GM23338 (cell line): Measurements from ENCODE around the gene BECN2. TPM values are rescaled to one million over a fixed set of nuclear protein-coding genes. Genes with fewer than 3 reads are reported as not detected.
A peak's percentile ranks its signal among the peaks of the same experiment; 100 is the strongest.

Source experiments
- ATAC-seq: fragments of 200-7000 bp; cut with Tn5 transposase; 3 replicates; pipeline ENCODE4 v1.9.1; 2020
- DNase-seq: peaks from one replicate; pipeline ENCODE4 v3.0.0-alpha.2; 2015; ENCODE audit warnings: low spot score
- H2AFZ ChIP-seq: fragments of 200-600 bp; sonication (generic); 2 replicates; pipeline ENCODE4 v1.8.0; 2016; ENCODE audit warnings: antibody characterized with exemption, mild to moderate bottlenecking, moderate library complexity
- H3F3A ChIP-seq: fragments of 200-600 bp; sonication (generic); replicated peaks from 2 replicates; pipeline ENCODE4 v1.8.0; 2017; ENCODE audit warnings: antibody characterized with exemption, mixed run types, low read depth
- H3K27ac ChIP-seq: fragments of 200-600 bp; sonication (generic); 2 replicates; pipeline ENCODE4 v1.6.1; 2016; ENCODE audit warnings: low read depth
- H3K27me3 ChIP-seq: fragments of 200-600 bp; sonication (generic); 2 replicates; pipeline ENCODE4 v1.8.0; 2016; ENCODE audit warnings: mild to moderate bottlenecking, mixed run types, moderate library complexity; ENCODE audit not compliant: insufficient read depth
- H3K36me3 ChIP-seq: fragments of 200-600 bp; sonication (generic); 2 replicates; pipeline ENCODE4 v1.8.0; 2016; ENCODE audit warnings: mild to moderate bottlenecking; ENCODE audit not compliant: insufficient read depth
- H3K4me1 ChIP-seq: fragments of 200-600 bp; sonication (generic); 2 replicates; pipeline ENCODE4 v1.8.0; 2016; ENCODE audit warnings: mild to moderate bottlenecking, moderate library complexity; ENCODE audit not compliant: insufficient read depth
- H3K4me2 ChIP-seq: fragments of 200-600 bp; sonication (generic); 2 replicates; pipeline ENCODE4 v1.7.1; 2017; ENCODE audit warnings: mixed run types
- H3K4me3 ChIP-seq: fragments of 200-600 bp; sonication (generic); 2 replicates; pipeline ENCODE4 v1.6.1; 2016; ENCODE audit warnings: mixed run types
- H3K79me2 ChIP-seq: fragments of 200-600 bp; sonication (generic); replicated peaks from 2 replicates; pipeline ENCODE4 v1.8.0; 2017; ENCODE audit warnings: mild to moderate bottlenecking; ENCODE audit not compliant: insufficient read depth
- H3K9me2 ChIP-seq: fragments of 200-600 bp; sonication (generic); 2 replicates; pipeline ENCODE4 v1.8.0; 2017; ENCODE audit not compliant: insufficient read depth
- H4K20me1 ChIP-seq: fragments of 200-600 bp; sonication (generic); replicated peaks from 2 replicates; pipeline ENCODE4 v1.8.0; 2017; ENCODE audit warnings: mild to moderate bottlenecking; ENCODE audit not compliant: insufficient read depth
- H3K27ac Mint-ChIP-seq: 2 replicates; pipeline ENCODE4 v1.8.0; 2020; ENCODE audit warnings: inconsistent platforms, mild to moderate bottlenecking, moderate library complexity, mixed read lengths
- H3K27me3 Mint-ChIP-seq: 3 replicates; pipeline ENCODE4 v1.8.0; 2022; ENCODE audit warnings: low read depth, mild to moderate bottlenecking, moderate library complexity, mixed read lengths, inconsistent platforms; ENCODE audit not compliant: insufficient read depth, poor library complexity
- H3K36me3 Mint-ChIP-seq: 3 replicates; pipeline ENCODE4 v1.8.0; 2021; ENCODE audit warnings: low read depth, mild to moderate bottlenecking, inconsistent platforms, moderate library complexity, mixed read lengths
- H3K4me1 Mint-ChIP-seq: 3 replicates; pipeline ENCODE4 v1.8.0; 2020; ENCODE audit warnings: mild to moderate bottlenecking, inconsistent platforms, mixed read lengths
- H3K4me3 Mint-ChIP-seq: 3 replicates; pipeline ENCODE4 v1.8.0; 2021; ENCODE audit warnings: moderate library complexity, mild to moderate bottlenecking, inconsistent platforms, mixed read lengths
- H3K9me3 Mint-ChIP-seq: 3 replicates; pipeline ENCODE4 v1.8.0; 2020; ENCODE audit warnings: moderate library complexity, mild to moderate bottlenecking, inconsistent platforms, mixed read lengths
- CREB1 ChIP-seq: fragments of 250-450 bp; sonication (Bioruptor Pico); IDR thresholded peaks from 2 replicates; pipeline ENCODE4 v1.5.0; 2020; ENCODE audit warnings: low read depth, mild to moderate bottlenecking, moderate library complexity
- ETS1 ChIP-seq: IDR thresholded peaks from 2 replicates; pipeline ENCODE4 v1.6.1; 2016; ENCODE audit warnings: antibody characterized with exemption
- ZNF114 ChIP-seq: fragments of 250-450 bp; sonication (Bioruptor Pico); IDR thresholded peaks from 2 replicates; pipeline ENCODE4 v1.5.0; 2020; ENCODE audit warnings: mild to moderate bottlenecking, moderate library complexity
- ZNF331 ChIP-seq: fragments of 250-450 bp; sonication (Bioruptor Pico); IDR thresholded peaks from 2 replicates; pipeline ENCODE4 v1.5.0; 2020; ENCODE audit warnings: low read depth, mild to moderate bottlenecking, moderate library complexity
- ZNF462 ChIP-seq: fragments of 250-450 bp; sonication (Bioruptor Pico); IDR thresholded peaks from 2 replicates; pipeline ENCODE4 v1.5.0; 2020; ENCODE audit warnings: mild to moderate bottlenecking, moderate library complexity
- polyA plus RNA-seq: library from polyadenylated mRNA; unstranded; fragments of >200 nt; fragmentation: Nextera tagmentation; extraction: Ambion mirVana; gene quantifications from 2 replicates; pipeline ENCODE4 v1.2.1, GENCODE V29; 2016
- total RNA-seq: library from RNA; depleted of rRNA; stranded (reverse); fragments of >200 nt; shearing (Covaris generic); gene quantifications from 2 replicates; pipeline ENCODE4 v1.2.3, GENCODE V29; 2014
- TF ChIP-seq, protein P1 (sequence below), 2 experiments: fragments of 200-600 bp in 1 of 2; sonication (generic) in 1 of 2; conservative IDR thresholded peaks; 2 replicates each; pipeline versions ENCODE4 v1.5.1 to v1.6.1; 2016 to 2017; ENCODE audit warnings: antibody characterized with exemption in 2 of 2, low read depth in 2 of 2, mild to moderate bottlenecking in 2 of 2, moderate library complexity in 1 of 2

BECN2 gene
- total and polyA plus RNA-seq, 2 experiments from 2014 or later = not detected

- TF ChIP-seq ETS1 = no peak
- TF ChIP-seq, protein P1, sequence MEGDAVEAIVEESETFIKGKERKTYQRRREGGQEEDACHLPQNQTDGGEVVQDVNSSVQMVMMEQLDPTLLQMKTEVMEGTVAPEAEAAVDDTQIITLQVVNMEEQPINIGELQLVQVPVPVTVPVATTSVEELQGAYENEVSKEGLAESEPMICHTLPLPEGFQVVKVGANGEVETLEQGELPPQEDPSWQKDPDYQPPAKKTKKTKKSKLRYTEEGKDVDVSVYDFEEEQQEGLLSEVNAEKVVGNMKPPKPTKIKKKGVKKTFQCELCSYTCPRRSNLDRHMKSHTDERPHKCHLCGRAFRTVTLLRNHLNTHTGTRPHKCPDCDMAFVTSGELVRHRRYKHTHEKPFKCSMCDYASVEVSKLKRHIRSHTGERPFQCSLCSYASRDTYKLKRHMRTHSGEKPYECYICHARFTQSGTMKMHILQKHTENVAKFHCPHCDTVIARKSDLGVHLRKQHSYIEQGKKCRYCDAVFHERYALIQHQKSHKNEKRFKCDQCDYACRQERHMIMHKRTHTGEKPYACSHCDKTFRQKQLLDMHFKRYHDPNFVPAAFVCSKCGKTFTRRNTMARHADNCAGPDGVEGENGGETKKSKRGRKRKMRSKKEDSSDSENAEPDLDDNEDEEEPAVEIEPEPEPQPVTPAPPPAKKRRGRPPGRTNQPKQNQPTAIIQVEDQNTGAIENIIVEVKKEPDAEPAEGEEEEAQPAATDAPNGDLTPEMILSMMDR (conservative IDR thresholded peaks at IDR 0.05; ENCODE audit: low read depth in 2 of 2) = peak; percentile 80 to 98
- Histone ChIP-seq H3K36me3 (no peaks in the 10 kb centered on the region), H3F3A (no peaks in the 10 kb centered on the region), H3K4me3 (peak overlapping the region; percentile 64), H3K4me2 (peak overlapping the region; percentile 80), H2AFZ (peak overlapping the region; percentile 92), H3K4me1 (peaks cover 11% of the 10 kb centered on the region), H3K79me2 (no peaks in the 10 kb centered on the region), H3K27ac (no peak overlapping the region), H3K27me3 (no peaks in the 10 kb centered on the region), H3K9me2 (no peaks in the 10 kb centered on the region), H4K20me1 (no peaks in the 10 kb centered on the region)
- peaks cover 7% of the 10 kb centered on the region for H3K27me3 Mint-ChIP-seq
- H3K9me3 Mint-ChIP-seq = no peaks in the 10 kb centered on the region; the same call in 2 of the 3 replicates
- no peak overlapping the region for H3K27ac Mint-ChIP-seq
- DNase-seq = peak; percentile 87
- peak; percentile 95 for ATAC-seq
- H3K4me1 Mint-ChIP-seq = peaks cover 16% of the 10 kb centered on the region
- H3K36me3 Mint-ChIP-seq = no peaks in the 10 kb centered on the region
- peak overlapping the region; percentile 78 for H3K4me3 Mint-ChIP-seq
Measured at GRCh38 chr1:241998412-241998921, 40.9 kb downstream of the BECN2 start.

- H3K36me3 ChIP-seq = no peaks in the 10 kb centered on the region
- Mint-ChIP-seq H3K4me3 (peak within 1 kb of the TSS; percentile 78), H3K27me3 (peaks cover 7% of the 10 kb centered on the region), H3K36me3 (no peaks in the 10 kb centered on the region), H3K27ac (no peak within 1 kb of the TSS), H3K4me1 (peaks cover 16% of the 10 kb centered on the region), H3K9me3 (no peaks in the 10 kb centered on the region; the same call in 2 of the 3 replicates)
- H3K9me2 ChIP-seq = no peaks in the 10 kb centered on the region
- H3K4me1 ChIP-seq = peaks cover 11% of the 10 kb centered on the region
- H3K79me2 ChIP-seq = no peaks in the 10 kb centered on the region
- H3K4me2 ChIP-seq = peak within 1 kb of the TSS; percentile 80
- H2AFZ ChIP-seq = peak within 1 kb of the TSS; percentile 92
- peak within 1 kb of the TSS; percentile 64 for H3K4me3 ChIP-seq
- H3K27ac ChIP-seq = no peak within 1 kb of the TSS
- H3K27me3 ChIP-seq = no peaks in the 10 kb centered on the region
- DNase-seq (peak; percentile 28), ATAC-seq (peak; percentile 67)
- H4K20me1 ChIP-seq = no peaks in the 10 kb centered on the region
- no peaks in the 10 kb centered on the region for H3F3A ChIP-seq
- TF ChIP-seq ETS1 (no peak), ZNF331 (CRISPR knock-in tag) (no peak), ZNF114 (CRISPR knock-in tag) (no peak), ZNF462 (CRISPR knock-in tag) (no peak), CREB1 (CRISPR knock-in tag) (no peak)
- TF ChIP-seq, protein P1 (conservative IDR thresholded peaks at IDR 0.05; ENCODE audit: low read depth in 2 of 2) = no peak
Measured at GRCh38 chr1:241999026-241999425, 41.5 kb downstream of the BECN2 start, which contains the start of gene MAP1LC3C. TSS of gene MAP1LC3C (minus strand) at chr1:241999098. CDS start at chr1:241999008, 90 bp downstream.
